AG09319 (cell line): ENCODE data around the gene SCAMP4.

Source experiments
- DNase-seq: peaks from one replicate; pipeline ENCODE4 v3.0.0-alpha.2; 2010; ENCODE audit warnings: low read depth; ENCODE audit errors: extremely low read depth
- CTCF ChIP-seq: IDR thresholded peaks from 2 replicates; pipeline ENCODE4 v1.5.1; 2011; ENCODE audit warnings: low read depth, mild to moderate bottlenecking, inconsistent platforms, low read length, moderate library complexity

SCAMP4 gene

GRCh38 chr19:1941146-1942077 lies 36.2 kb downstream of the SCAMP4 start, which contains the start of gene CSNK1G2:
TSS of gene CSNK1G2 (plus strand) at chr19:1941172. CDS start at chr19:1969773, 28,601 bp downstream.
- no peak for DNase-seq
- TF ChIP-seq CTCF = no peak; the same call in 1 of the 2 replicates

GRCh38 chr19:1942078-1942933 lies 37.1 kb downstream of the SCAMP4 start:
- DNase-seq = no peak
- no peak for TF ChIP-seq CTCF

- DNase-seq = no peak
- no peak for TF ChIP-seq CTCF
These were observed 37.8 kb downstream of the SCAMP4 start for GRCh38 chr19:1942934-1943555.

- no peak for DNase-seq
- no peak for TF ChIP-seq CTCF
These were observed 38.5 kb downstream of the SCAMP4 start for GRCh38 chr19:1943661-1944087.

- no peak for TF ChIP-seq CTCF
- DNase-seq = no peak
These were observed 39.1 kb downstream of the SCAMP4 start for GRCh38 chr19:1944088-1944915.

GRCh38 chr19:1944916-1945561 lies 39.8 kb downstream of the SCAMP4 start:
- no peak for DNase-seq
- no peak for TF ChIP-seq CTCF
